ENCODE data around the gene ZFP91. TPM values are rescaled to one million over a fixed set of nuclear protein-coding genes. Genes with fewer than 3 reads are reported as not detected.

ZFP91 gene
- total and polyA plus RNA-seq, 2 of the 13 experiments (the other 11 are each of a cell fraction or from before 2014, with no cell fraction given): 13.5 to 38.6 TPM

DNA sequence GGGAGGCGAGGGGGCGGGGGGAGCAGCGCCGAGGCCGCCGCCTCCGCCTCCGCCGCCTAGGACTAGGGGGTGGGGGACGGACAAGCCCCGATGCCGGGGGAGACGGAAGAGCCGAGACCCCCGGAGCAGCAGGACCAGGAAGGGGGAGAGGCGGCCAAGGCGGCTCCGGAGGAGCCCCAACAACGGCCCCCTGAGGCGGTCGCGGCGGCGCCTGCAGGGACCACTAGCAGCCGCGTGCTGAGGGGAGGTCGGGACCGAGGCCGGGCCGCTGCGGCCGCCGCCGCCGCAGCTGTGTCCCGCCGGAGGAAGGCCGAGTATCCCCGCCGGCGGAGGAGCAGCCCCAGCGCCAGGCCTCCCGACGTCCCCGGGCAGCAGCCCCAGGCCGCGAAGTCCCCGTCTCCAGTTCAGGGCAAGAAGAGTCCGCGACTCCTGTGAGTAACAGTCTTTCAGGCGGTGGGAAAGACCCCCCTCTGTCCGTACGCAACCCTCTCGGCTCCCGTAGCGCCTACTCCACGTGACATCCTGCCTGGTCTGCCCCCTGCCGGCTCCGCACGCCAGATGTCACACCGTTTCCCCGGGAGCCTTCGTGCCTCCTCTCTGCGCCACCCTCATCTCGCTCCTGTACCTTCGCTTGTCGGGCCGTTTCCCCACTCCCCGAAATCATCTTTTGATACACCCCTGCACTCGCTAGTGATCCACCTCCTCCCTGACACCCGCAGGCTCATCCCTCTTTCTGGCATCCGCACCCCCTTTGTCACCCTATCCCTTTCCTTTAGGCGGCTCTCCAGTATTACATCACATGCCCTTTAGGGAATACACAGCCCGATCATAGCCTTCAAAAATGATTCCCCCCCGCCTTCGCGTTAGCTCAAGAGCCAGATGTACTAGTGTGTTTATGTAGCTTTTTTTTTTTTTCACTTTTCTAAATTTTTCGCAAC lies 598 bp downstream of the ZFP91 start (continued):
- TF ChIP-seq TBL1XR1 (IDR thresholded peaks at IDR 0.05; ENCODE audit: borderline replicate concordance, low read length, partially characterized antibody) (peak; percentile 14), KDM1A (CRISPR knock-in tag; IDR thresholded peaks at IDR 0.05) (no peak), SRSF9 (IDR thresholded peaks at IDR 0.05; ENCODE audit: borderline replicate concordance, insufficient read depth, low read depth, low read length, poor library complexity, severe bottlenecking) (no peak), KDM5B (CRISPR knock-in tag; IDR thresholded peaks at IDR 0.05; ENCODE audit: borderline replicate concordance) (peak; percentile 85; the same call in 1 of the 2 replicates), ZNF460 (CRISPR knock-in tag; IDR thresholded peaks at IDR 0.05; ENCODE audit: borderline replicate concordance) (no peak), JUNB (CRISPR knock-in tag; IDR thresholded peaks at IDR 0.05; ENCODE audit: borderline replicate concordance) (no peak), MBNL3 (CRISPR knock-in tag; conservative IDR thresholded peaks at IDR 0.05) (no peak), ZNF24 (IDR thresholded peaks at IDR 0.05) (no peak), ZSCAN25 (CRISPR knock-in tag; IDR thresholded peaks at IDR 0.05) (no peak), CHCHD3 (CRISPR knock-in tag; IDR thresholded peaks at IDR 0.05) (0 out of 2 replicates have a peak, but pooled peaks have one; percentile 53), SAFB2 (CRISPR knock-in tag; IDR thresholded peaks at IDR 0.05; ENCODE audit: borderline replicate concordance, low read depth) (peak; percentile 28; the same call in 1 of the 2 replicates), NR2C2 (CRISPR knock-in tag; IDR thresholded peaks at IDR 0.05; ENCODE audit: borderline replicate concordance) (peak; percentile 61; the same call in 1 of the 2 replicates), JUND (CRISPR knock-in tag; IDR thresholded peaks at IDR 0.05) (no peak), BRCA1 (CRISPR knock-in tag; IDR thresholded peaks at IDR 0.05) (no peak), RELA (CRISPR knock-in tag; IDR thresholded peaks at IDR 0.05) (no peak), YY1 (IDR thresholded peaks at IDR 0.05; ENCODE audit: insufficient read depth, insufficient replicate concordance, low read depth, low read length) (peak; percentile 22), HCFC1 (IDR thresholded peaks at IDR 0.05; ENCODE audit: low read depth, low read length) (peak; percentile 62), PRMT3 (CRISPR knock-in tag; IDR thresholded peaks at IDR 0.05; ENCODE audit: borderline replicate concordance, low read depth) (0 out of 2 replicates have a peak, but pooled peaks have one; percentile 36), MAFG (CRISPR knock-in tag; IDR thresholded peaks at IDR 0.05) (no peak), JDP2 (CRISPR knock-in tag; IDR thresholded peaks at IDR 0.05; ENCODE audit: borderline replicate concordance) (no peak; the same call in 1 of the 2 replicates), SP1 (IDR thresholded peaks at IDR 0.05) (no peak), SP1 (CRISPR knock-in tag; IDR thresholded peaks at IDR 0.05) (no peak), HDAC1 (CRISPR knock-in tag; IDR thresholded peaks at IDR 0.05) (peak; percentile 79), ZBTB21 (CRISPR knock-in tag; IDR thresholded peaks at IDR 0.05) (no peak; the same call in 1 of the 2 replicates), ZNF615 (CRISPR knock-in tag; IDR thresholded peaks at IDR 0.05; ENCODE audit: borderline replicate concordance) (peak; percentile 73; the same call in 1 of the 2 replicates), ZNF792 (CRISPR knock-in tag; IDR thresholded peaks at IDR 0.05) (peak; percentile 54; the same call in 1 of the 2 replicates), ZNF343 (CRISPR knock-in tag; IDR thresholded peaks at IDR 0.05) (no peak), RNF2 (conservative IDR thresholded peaks at IDR 0.05; ENCODE audit: low read depth) (peak; percentile 68; the same call in 1 of the 2 replicates)
- TF ChIP-seq, protein P1, sequence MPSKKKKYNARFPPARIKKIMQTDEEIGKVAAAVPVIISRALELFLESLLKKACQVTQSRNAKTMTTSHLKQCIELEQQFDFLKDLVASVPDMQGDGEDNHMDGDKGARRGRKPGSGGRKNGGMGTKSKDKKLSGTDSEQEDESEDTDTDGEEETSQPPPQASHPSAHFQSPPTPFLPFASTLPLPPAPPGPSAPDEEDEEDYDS (CRISPR knock-in tag; IDR thresholded peaks at IDR 0.05): no peak
- TF ChIP-seq, protein P2, sequence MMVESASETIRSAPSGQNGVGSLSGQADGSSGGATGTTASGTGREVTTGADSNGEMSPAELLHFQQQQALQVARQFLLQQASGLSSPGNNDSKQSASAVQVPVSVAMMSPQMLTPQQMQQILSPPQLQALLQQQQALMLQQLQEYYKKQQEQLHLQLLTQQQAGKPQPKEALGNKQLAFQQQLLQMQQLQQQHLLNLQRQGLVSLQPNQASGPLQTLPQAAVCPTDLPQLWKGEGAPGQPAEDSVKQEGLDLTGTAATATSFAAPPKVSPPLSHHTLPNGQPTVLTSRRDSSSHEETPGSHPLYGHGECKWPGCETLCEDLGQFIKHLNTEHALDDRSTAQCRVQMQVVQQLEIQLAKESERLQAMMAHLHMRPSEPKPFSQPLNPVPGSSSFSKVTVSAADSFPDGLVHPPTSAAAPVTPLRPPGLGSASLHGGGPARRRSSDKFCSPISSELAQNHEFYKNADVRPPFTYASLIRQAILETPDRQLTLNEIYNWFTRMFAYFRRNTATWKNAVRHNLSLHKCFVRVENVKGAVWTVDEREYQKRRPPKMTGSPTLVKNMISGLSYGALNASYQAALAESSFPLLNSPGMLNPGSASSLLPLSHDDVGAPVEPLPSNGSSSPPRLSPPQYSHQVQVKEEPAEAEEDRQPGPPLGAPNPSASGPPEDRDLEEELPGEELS (CRISPR knock-in tag; IDR thresholded peaks at IDR 0.05): 0 out of 2 replicates have a peak, but pooled peaks have one; percentile 17
